ENCODE results near the gene TMEM59L.

GRCh38 chr19:18590273-18591272 is 22.1 kb upstream of the TMEM59L start:
- TF ChIP-seq CTCF (conservative IDR thresholded peaks at IDR 0.05 in 1 of 2, IDR thresholded peaks at IDR 0.05 in 1 of 2; ENCODE audit: low read depth in 1 of 2, low read length in 2 of 2): peak in 1 of 2 donors; percentile 36
- TF ChIP-seq EZH2 (IDR thresholded peaks at IDR 0.05; ENCODE audit: low read length, missing control alignments): no peak

All from fibroblast of lung (primary cell).